Activated T-helper 17 cell treated with anti-CD3 and anti-CD28 coated beads, Interleukin-2, amount 50 U/mL, for 72 hours (primary cell): Measurements from ENCODE around the gene PAK6. TPM values are rescaled to one million over a fixed set of nuclear protein-coding genes. Genes with fewer than 3 reads are reported as not detected.

Experiments
- ATAC-seq: fragments of 150-1000 bp; cut with Tn5 transposase; replicated peaks from 2 replicates; pipeline ENCODE4 v1.10.0; 2021; ENCODE audit warnings: mild to moderate bottlenecking, moderate library complexity
- H3K27ac Mint-ChIP-seq: one replicate; pipeline ENCODE4 v1.8.0; 2022; ENCODE audit warnings: mixed read lengths
- H3K27me3 Mint-ChIP-seq: one replicate; pipeline ENCODE4 v1.8.0; 2022; ENCODE audit warnings: mixed read lengths
- H3K36me3 Mint-ChIP-seq: one replicate; pipeline ENCODE4 v1.8.0; 2022; ENCODE audit warnings: low read depth, mild to moderate bottlenecking, mixed read lengths
- H3K4me1 Mint-ChIP-seq: one replicate; pipeline ENCODE4 v1.8.0; 2022; ENCODE audit warnings: mixed read lengths
- H3K4me3 Mint-ChIP-seq: one replicate; pipeline ENCODE4 v1.8.0; 2022; ENCODE audit warnings: mild to moderate bottlenecking, mixed read lengths
- H3K9me3 Mint-ChIP-seq: one replicate; pipeline ENCODE4 v1.8.0; 2022; ENCODE audit warnings: mixed read lengths
- total RNA-seq, 2 donors: library from RNA; stranded (reverse); gene quantifications; one replicate each; pipeline ENCODE4 v1.2.3, GENCODE V29; 2022

The PAK6 gene
- total RNA-seq, 2 donors from 2014 or later: 0.42 to 1.4 TPM

DNA sequence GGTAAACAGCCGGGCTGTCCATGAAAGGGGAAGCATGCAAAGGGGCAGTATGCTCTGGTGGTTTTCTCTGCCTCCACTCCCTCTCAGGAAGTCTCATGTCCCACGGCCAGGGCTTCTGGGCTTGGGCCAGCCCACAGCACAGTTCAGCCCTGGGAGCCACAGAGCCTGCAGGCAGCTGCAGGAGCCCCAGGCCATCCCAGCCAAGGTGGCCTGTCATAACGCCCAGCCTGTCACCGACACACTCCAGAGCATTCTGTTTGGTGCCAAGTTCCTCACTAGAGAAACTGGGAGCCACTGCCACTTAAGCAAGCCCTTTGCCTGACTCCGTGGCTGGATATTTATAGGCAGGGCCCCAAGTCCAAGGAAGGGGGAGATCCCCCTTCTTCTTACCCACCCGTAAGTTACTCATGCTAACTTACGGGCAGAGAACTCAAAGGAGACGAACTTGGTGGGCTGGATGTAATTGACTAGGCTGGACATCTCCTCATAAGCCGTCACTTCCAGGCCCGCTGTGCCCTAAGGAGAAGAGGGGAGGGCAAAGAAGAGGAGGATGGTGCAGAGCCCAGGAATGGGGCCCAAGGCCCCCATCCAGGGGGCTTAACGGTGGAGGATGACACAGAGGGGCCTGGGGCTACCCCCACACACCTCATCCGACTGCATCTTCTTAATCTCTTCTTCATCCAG is 57.2 kb downstream of the PAK6 start:
- no peaks in the 10 kb centered on the region for H3K9me3 Mint-ChIP-seq
- peaks cover 24% of the 10 kb centered on the region for H3K36me3 Mint-ChIP-seq
- no peak overlapping the region for H3K4me3 Mint-ChIP-seq
- H3K4me1 Mint-ChIP-seq: no peaks in the 10 kb centered on the region
- no peaks in the 10 kb centered on the region for H3K27me3 Mint-ChIP-seq
- H3K27ac Mint-ChIP-seq: peak overlapping the region; percentile 13
- ATAC-seq: no peak

DNA sequence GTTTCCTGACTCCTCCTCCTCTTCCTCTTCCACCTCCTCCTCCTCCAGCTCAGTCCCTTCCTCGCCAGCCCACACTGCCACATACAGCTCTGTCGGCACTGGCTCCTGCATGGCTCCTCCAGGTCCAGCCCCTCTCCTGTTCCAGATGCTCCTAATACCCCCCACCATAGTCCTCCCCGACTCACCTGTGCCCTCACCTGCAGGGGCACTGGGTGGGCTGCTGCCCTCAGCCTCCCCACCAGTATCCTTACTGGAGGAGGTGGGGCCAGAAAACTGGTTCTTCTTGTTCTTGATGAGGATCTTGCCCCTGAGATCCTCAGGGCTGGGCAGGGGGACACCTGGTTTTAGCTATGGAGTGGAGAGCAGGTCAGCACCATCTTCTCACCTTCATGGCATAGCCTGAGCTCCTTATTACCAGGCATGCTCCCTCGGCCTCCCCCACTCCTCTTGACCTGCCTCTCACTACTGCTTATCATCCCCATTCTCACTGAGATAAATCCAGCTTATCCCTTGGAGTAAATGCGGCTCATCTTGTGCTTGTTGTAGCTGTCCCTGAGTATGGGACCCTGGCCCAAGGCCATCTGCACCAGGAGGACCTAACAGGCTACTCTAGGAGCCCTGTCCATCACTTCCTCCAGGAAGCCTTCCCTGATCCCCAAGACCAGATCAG is 57.8 kb downstream of the PAK6 start:
- H3K4me1 Mint-ChIP-seq: no peaks in the 10 kb centered on the region
- no peaks in the 10 kb centered on the region for H3K9me3 Mint-ChIP-seq
- H3K27me3 Mint-ChIP-seq: no peaks in the 10 kb centered on the region
- ATAC-seq: no peak
- peak overlapping the region; percentile 13 for H3K27ac Mint-ChIP-seq
- peaks cover 31% of the 10 kb centered on the region for H3K36me3 Mint-ChIP-seq
- no peak overlapping the region for H3K4me3 Mint-ChIP-seq

DNA sequence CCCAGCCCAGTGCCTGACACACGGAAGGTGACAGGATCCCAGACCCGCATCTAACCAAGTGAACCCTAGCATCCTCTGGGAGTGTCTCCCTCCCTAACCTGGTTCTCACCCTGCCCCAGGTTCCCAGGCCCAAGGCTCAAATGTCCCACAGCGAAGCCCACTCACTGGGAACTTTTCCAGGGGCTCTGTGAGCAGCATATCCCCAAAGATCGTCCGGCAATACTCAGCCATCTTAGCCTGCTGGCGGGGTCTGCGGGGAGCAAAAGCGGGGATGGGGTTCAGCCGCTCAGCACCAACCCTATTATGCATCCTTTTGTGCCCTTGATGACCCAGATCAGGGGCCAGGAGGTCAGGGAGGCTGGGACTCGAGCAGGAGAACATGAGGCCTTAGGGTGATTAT is 58.5 kb downstream of the PAK6 start:
- H3K9me3 Mint-ChIP-seq: no peaks in the 10 kb centered on the region

DNA sequence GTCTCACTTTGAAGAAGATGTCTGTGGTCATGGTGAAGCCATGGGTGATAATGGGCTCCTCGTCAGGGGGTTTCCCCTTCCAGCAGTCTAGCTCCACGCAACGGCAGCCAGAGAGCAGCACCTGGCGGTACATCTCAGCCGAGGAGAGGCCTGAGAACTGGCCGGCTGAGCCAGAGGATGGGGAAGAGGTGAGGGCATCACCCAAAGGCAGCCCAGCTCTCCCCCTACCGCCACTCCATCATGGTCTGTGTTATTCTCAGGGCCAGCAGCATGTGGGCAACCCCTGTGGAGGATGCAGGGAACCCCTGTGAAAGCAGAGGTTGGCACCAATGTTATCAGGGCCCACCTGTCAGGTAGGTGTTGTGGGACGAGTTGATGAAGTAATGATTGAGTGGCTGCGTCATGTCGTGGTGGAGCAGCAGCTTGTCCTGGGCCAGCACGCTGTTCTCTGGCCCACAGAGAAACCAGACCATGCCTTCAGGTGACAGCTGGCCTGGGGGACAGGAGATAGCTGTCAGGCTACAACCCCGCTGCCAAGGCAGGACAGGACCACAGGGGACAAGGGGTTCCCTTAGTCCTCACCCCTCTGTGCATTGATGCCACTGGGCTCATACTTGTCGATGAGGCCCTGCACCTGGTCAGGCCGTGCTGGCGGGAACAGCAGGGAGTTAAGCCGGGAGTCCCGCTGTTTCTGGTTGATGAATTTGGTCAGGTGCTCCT is 59.5 kb downstream of the PAK6 start:
- no peaks in the 10 kb centered on the region for H3K9me3 Mint-ChIP-seq
- no peak overlapping the region for H3K27ac Mint-ChIP-seq
- H3K27me3 Mint-ChIP-seq: no peaks in the 10 kb centered on the region
- no peaks in the 10 kb centered on the region for H3K4me1 Mint-ChIP-seq
- ATAC-seq: no peak
- H3K4me3 Mint-ChIP-seq: no peak overlapping the region
- peaks cover 48% of the 10 kb centered on the region for H3K36me3 Mint-ChIP-seq

More for the DNA sequence above, 58.5 kb downstream of the PAK6 start:
- Mint-ChIP-seq H3K27ac (peak overlapping the region; percentile 13), H3K4me3 (no peak overlapping the region), H3K4me1 (no peaks in the 10 kb centered on the region), H3K27me3 (no peaks in the 10 kb centered on the region), H3K36me3 (peaks cover 38% of the 10 kb centered on the region)
- ATAC-seq: no peak

DNA sequence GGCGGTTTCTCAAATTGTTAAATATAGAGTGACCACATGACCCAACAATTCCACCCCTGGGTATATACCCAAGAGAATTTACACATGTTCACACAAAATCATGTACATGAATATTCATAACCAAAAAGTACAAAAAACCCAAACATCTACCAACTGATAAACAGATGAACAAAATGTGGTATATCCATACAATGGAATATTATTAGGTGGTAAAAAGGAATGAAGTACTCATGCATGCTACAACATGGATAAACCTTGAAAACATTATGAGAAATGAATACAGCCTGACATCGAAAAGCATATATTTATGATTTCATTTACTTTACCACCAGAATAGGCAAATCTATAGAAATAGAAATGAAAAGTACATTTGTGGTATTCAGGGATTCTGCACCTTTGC is 61.5 kb downstream of the PAK6 start:
- H3K27me3 Mint-ChIP-seq: no peaks in the 10 kb centered on the region
- H3K36me3 Mint-ChIP-seq: peaks cover 62% of the 10 kb centered on the region
- H3K4me3 Mint-ChIP-seq: no peak overlapping the region
- H3K9me3 Mint-ChIP-seq: no peaks in the 10 kb centered on the region
- no peak overlapping the region for H3K27ac Mint-ChIP-seq
- ATAC-seq: no peak
- peaks cover 11% of the 10 kb centered on the region for H3K4me1 Mint-ChIP-seq

DNA sequence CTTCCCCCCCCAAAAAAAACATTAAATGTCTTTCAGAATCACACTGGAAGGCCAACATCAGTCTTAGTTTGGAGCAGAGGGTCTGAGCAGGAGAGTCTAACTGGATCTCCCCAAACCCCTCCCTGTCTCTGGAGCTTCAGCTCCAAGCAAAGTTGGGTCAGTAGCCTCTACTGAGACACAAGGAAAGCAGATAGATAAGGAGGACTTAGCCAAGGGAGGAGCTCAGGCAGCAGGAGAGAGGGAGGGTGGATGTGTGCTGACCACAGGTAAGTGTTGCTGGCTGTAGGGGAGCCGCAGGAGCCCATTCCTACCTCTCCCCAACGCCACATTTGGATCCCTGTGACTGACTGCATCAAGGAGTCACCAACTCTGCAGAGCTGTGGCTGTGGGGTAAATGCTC is 61.9 kb downstream of the PAK6 start:
- H3K9me3 Mint-ChIP-seq: no peaks in the 10 kb centered on the region
- H3K27ac Mint-ChIP-seq: no peak overlapping the region
- no peak for ATAC-seq
- H3K27me3 Mint-ChIP-seq: no peaks in the 10 kb centered on the region
- H3K36me3 Mint-ChIP-seq: peaks cover 62% of the 10 kb centered on the region
- no peak overlapping the region for H3K4me3 Mint-ChIP-seq
- H3K4me1 Mint-ChIP-seq: peaks cover 11% of the 10 kb centered on the region

DNA sequence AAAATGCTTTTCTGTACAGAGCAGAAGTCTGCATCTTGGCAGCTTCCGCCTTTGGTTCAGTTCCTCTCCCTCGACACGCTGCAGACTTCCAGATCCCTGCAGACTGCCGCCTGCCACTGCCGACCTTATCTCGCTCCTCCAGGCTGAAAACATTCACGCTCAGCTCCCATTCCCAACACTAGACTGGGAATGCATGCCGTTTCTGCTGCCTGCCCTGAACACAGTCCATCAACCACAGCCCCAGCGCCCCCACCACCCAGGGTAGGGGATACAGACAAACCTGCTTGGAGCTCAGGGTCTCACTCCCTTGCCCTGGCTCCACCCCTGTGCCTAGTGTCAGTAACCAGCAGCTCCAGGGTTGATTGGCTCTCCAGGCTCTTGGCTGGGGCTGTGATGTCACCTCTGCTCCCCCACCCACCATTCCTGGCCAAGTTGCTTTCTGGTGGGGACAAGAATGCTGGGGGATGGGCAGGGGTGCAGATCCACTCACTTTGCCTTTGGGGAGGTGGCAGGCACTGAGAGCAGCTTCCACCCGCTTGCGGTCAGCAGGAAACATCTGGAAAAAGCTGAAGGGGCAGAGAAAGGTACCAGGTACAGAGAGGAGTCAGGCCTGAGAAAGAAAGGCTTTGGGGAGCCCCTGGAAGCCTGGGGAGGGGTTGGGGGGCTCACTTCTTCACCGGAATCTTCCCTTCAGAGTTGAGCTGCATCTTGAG is 62.8 kb downstream of the PAK6 start:
- H3K36me3 Mint-ChIP-seq: peaks cover 62% of the 10 kb centered on the region
- H3K27me3 Mint-ChIP-seq: no peaks in the 10 kb centered on the region
- no peak overlapping the region for H3K4me3 Mint-ChIP-seq
- no peaks in the 10 kb centered on the region for H3K9me3 Mint-ChIP-seq
- H3K27ac Mint-ChIP-seq: no peak overlapping the region
- peaks cover 16% of the 10 kb centered on the region for H3K4me1 Mint-ChIP-seq
- ATAC-seq: no peak

DNA sequence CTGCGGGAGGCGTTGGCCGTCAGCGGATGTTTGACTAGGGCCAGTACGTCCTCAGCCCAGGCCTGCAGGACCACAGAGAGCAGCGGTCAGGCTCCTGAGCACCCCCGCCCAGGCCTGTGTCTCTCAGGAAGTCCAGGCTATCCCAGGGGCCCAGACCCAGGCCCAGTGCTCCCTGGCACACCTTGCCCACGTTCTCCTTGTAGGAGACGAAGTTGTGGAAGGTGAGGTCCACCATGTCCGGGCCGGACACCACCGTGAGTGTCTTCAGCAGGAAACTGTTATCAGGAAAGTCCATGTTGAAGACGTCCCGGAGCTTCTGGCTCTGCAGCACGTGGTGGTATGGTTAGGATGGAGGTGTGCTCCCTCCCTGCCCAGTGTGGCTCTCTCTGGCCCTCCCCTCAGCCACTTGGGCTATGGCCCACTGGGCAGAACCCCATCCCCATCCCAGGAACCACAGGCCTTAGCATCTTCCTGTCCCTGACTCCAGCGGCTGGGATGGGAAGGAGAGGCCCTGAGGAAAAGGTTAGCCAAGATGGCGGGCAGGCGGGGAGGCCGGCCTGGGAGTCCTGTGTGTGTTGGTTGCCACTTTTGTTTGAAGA is 63.5 kb downstream of the PAK6 start:
- H3K27ac Mint-ChIP-seq: no peak overlapping the region
- peaks cover 18% of the 10 kb centered on the region for H3K4me1 Mint-ChIP-seq
- ATAC-seq: no peak
- H3K36me3 Mint-ChIP-seq: peaks cover 62% of the 10 kb centered on the region
- no peaks in the 10 kb centered on the region for H3K27me3 Mint-ChIP-seq
- H3K9me3 Mint-ChIP-seq: no peaks in the 10 kb centered on the region
- no peak overlapping the region for H3K4me3 Mint-ChIP-seq

DNA sequence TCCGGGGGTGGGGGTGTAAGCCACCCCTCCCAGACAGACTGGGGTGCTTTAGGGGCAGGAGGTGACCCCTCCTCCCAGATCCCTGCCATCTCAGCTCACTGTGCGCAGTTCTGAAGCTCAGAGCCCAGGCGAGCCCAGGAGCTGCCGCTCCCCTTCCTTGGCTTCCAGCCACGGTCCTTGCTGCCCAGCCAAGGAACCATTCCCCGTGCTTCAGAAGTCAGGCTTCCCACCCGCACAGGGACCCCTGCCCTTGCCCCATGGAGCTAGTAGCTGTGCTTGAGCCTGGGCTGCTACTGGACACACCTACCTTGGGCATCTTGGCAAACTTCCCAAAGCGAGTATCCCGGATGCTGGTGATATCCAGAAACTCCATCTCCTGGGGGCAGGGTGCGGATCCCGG is 64.1 kb downstream of the PAK6 start:
- no peaks in the 10 kb centered on the region for H3K27me3 Mint-ChIP-seq
- H3K4me1 Mint-ChIP-seq: peaks cover 18% of the 10 kb centered on the region
- no peak overlapping the region for H3K4me3 Mint-ChIP-seq
- no peak overlapping the region for H3K27ac Mint-ChIP-seq
- H3K36me3 Mint-ChIP-seq: peaks cover 62% of the 10 kb centered on the region
- no peak for ATAC-seq
- H3K9me3 Mint-ChIP-seq: no peaks in the 10 kb centered on the region

DNA sequence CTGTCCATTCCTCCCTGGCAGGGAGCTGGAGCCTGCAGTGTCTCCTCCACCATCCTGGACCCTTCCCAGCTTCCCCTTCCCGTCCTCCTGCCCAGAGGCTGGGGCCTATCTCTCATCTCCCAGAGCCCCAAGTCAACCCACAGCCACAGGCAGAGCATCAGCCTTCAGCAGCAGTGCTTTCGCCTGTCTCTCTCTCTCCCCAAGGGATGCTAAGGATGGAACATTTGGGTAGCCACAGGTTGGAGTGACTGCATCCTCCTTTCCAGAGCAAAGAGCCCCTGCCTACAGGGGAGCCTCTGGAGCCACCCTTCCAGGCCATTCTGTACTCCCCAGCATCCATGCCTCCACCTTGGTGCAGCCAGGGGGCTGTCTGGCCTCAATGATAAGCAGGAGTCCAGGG is 64.7 kb downstream of the PAK6 start:
- Mint-ChIP-seq H3K27me3 (no peaks in the 10 kb centered on the region), H3K4me3 (no peak overlapping the region), H3K9me3 (no peaks in the 10 kb centered on the region), H3K36me3 (peaks cover 62% of the 10 kb centered on the region), H3K4me1 (peaks cover 18% of the 10 kb centered on the region), H3K27ac (peak overlapping the region; percentile 80)
- no peak for ATAC-seq

DNA sequence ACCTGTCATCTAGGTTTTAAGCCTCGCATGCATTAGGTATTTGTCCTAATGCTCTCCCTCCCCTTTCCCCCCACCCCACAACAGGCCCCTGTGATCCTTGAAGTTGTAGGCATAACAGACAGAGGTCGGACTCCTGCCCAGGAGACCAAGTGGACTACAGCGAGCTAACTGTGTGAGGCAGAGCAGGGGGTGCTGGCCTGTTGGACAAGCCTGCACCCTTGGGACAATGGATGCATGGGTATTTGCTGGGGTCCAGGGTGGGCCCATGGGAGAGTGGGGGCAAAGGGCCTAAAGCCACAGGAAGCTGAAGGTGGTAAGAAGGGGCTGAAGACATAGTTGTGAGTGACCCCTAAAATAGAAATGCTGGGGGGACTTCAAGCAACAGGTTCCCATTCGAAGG is 66.4 kb downstream of the PAK6 start:
- no peaks in the 10 kb centered on the region for H3K9me3 Mint-ChIP-seq
- ATAC-seq: no peak
- no peak overlapping the region for H3K27ac Mint-ChIP-seq
- no peaks in the 10 kb centered on the region for H3K27me3 Mint-ChIP-seq
- H3K36me3 Mint-ChIP-seq: peaks cover 45% of the 10 kb centered on the region
- H3K4me1 Mint-ChIP-seq: peaks cover 18% of the 10 kb centered on the region
- H3K4me3 Mint-ChIP-seq: peak overlapping the region; percentile 88

DNA sequence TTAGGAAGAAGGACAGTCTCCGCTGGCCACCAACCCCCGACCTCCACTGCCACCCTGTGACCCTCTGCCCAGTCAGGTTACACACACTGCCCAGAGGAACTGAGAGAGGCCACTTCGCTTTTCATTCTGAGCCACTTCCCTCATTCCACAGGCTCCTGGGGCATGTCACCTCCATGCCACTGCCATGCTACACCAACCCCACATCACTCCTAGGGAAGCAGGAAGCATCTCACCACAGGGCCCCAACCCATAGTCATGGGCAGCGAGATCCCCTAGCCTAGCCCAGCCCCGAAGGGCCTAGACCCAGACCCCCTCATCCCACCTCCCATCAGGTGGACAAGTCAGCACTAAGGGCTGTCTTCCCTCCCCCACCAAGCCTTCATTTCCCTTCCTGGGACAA is 67.5 kb downstream of the PAK6 start:
- ATAC-seq: no peak
- Mint-ChIP-seq H3K4me3 (peak overlapping the region; percentile 88), H3K27me3 (no peaks in the 10 kb centered on the region), H3K4me1 (peaks cover 18% of the 10 kb centered on the region), H3K9me3 (no peaks in the 10 kb centered on the region), H3K36me3 (peaks cover 35% of the 10 kb centered on the region), H3K27ac (peak overlapping the region; percentile 94)

DNA sequence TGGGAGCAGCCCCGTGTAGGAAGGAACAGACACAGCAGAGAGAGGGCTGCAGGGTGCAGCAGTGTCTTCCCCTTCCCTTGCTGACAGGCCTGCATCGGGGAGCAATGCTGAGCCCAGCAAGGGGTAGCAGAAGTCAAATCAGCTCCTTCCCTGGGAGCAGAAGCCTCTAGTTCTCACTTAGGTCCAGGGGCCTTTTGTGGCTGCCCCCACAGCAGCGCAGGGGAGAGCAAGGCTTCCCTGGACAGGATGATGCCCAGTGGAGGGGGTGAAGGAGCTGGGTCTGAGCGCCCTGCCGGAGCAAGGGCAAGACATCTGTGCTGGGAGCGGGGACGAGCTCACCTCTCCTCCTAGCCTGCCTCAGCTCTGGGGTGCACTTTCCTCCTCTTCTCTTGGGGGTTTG is 68.0 kb downstream of the PAK6 start:
- H3K36me3 Mint-ChIP-seq: peaks cover 29% of the 10 kb centered on the region
- ATAC-seq: peak; percentile 18
- peaks cover 18% of the 10 kb centered on the region for H3K4me1 Mint-ChIP-seq
- H3K4me3 Mint-ChIP-seq: peak overlapping the region; percentile 88
- H3K27me3 Mint-ChIP-seq: no peaks in the 10 kb centered on the region
- H3K9me3 Mint-ChIP-seq: no peaks in the 10 kb centered on the region
- H3K27ac Mint-ChIP-seq: peak overlapping the region; percentile 94
